Glomerular endothelial cell (primary cell): ENCODE results near the gene TSEN34. TPM values are rescaled to one million over a fixed set of nuclear protein-coding genes. Genes with fewer than 3 reads are reported as not detected.
A peak's percentile ranks its signal among the peaks of the same experiment; 100 is the strongest.

Experiments used
- DNase-seq: peaks from one replicate; pipeline ENCODE4 v3.0.0-alpha.2; 2011; ENCODE audit warnings: low read depth, low spot score; ENCODE audit errors: extremely low read depth
- total RNA-seq: library from RNA; depleted of rRNA; stranded (reverse); fragments of >200 nt; gene quantifications from 2 replicates; pipeline ENCODE4 v1.2.3, GENCODE V29; 2015

Gene TSEN34
- 92.9 and 140 TPM in 2 replicates for total RNA-seq

DNA sequence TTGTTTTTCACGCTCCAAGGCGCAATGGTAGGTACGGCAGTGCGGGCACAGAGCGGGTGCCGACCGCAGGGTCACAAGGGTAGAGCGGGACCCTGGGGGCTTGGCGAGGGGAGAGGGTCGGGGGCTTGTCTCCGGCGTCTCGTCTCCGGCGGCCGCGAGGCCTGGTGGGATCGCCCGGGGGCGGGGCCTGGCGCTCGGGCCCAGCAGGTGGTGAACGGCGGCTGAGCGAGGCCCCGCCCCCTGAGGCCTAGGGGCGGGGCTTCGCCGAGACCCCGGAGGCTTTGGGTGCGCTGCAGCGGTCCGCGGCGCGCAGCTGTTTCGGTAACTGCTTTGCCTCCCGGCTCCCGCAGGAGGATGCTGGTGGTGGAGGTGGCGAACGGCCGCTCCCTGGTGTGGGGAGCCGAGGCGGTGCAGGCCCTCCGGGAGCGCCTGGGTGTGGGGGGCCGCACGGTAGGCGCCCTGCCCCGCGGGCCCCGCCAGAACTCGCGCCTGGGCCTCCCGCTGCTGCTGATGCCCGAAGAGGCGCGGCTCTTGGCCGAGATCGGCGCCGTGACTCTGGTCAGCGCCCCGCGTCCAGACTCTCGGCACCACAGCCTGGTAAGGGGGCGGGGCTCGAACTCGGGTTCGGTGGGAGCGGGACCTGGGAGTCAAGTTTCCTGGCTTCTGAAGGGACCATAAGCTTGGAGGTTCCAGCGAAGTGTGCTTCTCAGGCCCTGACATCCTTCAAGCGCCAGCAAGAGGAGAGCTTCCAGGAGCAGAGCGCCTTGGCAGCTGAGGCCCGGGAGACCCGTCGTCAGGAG lies at the start of gene TSEN34:
TSS of gene TSEN34 (plus strand) at position 298 of the 800 bp plus-strand sequence. CDS start at position 355, 57 bp downstream.
- DNase-seq: no peak

DNA sequence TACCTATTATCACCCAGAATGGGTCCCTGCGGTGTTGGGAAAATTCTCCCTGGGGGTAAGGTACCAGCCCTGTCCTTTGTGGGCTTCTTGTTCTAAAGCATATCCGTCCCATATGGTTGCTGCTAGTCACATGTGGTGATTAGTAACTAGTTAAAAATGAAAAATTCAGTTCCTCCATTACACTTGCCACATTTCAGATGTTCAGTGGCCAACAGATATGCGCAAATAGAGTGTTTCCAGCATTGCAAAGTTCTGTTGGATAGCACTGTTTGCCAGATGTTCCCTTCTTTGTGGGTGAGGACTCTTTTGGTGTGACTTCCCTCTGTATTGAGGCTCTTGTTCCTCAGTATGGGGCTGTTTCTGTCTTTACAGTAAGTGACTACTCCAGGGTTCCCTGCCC lies 49.8 kb upstream of the TSEN34 start:
- no peak for DNase-seq

DNA sequence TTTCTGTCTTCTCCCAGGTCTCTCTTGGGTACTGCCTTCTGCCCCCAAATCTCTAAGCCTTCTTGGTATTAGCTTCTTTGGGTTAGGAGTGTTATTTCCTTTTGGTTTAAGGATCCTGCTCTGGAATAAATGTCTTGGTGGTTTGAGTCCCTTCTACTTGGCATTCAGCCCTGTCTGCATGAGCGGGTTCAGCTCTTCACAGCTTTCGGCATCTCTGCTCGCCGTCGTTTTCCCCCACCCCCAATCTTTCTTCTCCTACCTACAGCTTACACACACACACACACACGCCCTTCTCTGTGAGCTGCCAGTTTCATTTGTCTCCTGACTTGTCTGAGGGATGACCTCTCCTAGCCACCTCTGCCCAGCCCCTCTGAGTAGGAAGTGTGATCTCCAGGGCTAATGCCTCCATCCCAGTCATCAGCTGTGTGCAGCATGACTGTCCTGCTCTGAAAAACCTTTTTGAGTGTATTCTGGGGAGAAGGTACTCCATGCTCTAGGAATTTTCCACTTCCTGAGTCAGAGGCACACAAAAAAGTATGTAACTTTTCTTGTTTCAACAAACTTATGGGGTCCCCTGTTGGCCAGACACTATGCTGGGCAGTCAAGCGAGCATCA lies 48.8 kb upstream of the TSEN34 start:
- no peak for DNase-seq

DNA sequence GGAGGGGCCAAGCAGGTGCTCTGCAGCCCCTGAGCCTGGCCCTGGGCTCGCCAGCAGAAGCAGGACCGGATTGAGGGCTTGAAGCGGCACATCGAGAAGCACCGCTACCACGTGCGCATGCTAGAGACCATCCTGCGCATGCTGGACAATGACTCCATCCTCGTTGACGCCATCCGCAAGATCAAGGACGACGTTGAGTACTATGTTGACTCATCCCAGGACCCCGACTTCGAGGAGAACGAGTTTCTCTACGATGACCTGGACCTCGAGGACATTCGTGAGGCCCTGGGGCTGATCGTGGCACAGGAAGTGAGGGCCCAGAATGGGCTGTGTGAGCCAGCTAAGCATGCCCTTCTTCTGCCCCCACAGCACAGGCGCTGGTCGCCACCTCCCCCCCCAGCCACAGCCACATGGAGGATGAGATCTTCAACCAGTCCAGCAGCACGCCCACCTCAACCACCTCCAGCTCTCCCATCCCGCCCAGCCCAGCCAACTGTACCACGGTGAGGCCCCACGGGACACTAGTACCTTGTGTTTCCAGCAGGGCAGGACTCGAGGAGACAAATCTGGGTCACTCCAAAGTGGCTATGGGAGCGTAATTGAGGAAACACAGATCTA lies 45.5 kb upstream of the TSEN34 start:
- no peak for DNase-seq

DNA sequence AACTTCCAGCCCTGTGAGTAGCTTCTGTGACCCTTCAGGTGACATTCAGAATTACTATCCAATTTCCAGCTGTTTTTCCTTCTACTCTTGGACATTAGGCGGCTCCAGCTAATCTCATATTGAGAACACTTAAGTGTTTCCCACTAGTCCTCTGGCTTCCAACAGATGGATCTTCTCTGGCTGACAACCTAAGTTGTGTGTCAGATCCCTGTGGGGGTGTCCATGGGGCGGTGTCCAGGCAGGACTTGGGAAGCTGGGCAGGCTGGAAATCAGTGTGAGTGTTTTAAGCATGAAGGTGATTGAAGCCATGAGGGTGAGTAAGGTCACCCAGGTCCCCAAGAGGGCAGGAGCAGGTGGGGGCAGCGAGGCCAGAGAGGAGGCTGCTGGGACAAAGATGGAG lies 43.4 kb upstream of the TSEN34 start:
- DNase-seq: no peak

DNA sequence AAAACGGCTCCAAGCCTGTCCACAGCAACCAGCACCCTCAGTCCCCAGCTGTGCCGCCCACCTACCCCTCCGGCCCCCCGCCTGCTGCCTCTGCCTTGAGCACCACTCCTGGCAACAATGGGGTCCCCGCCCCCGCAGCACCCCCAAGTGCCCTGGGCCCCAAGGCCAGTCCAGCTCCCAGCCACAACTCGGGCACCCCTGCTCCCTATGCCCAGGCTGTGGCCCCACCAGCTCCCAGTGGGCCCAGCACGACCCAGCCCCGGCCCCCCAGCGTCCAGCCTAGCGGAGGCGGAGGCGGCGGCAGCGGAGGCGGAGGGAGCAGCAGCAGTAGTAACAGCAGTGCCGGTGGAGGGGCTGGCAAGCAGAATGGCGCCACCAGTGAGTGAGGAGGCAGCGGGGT lies 43.0 kb upstream of the TSEN34 start:
- no peak for DNase-seq

DNA sequence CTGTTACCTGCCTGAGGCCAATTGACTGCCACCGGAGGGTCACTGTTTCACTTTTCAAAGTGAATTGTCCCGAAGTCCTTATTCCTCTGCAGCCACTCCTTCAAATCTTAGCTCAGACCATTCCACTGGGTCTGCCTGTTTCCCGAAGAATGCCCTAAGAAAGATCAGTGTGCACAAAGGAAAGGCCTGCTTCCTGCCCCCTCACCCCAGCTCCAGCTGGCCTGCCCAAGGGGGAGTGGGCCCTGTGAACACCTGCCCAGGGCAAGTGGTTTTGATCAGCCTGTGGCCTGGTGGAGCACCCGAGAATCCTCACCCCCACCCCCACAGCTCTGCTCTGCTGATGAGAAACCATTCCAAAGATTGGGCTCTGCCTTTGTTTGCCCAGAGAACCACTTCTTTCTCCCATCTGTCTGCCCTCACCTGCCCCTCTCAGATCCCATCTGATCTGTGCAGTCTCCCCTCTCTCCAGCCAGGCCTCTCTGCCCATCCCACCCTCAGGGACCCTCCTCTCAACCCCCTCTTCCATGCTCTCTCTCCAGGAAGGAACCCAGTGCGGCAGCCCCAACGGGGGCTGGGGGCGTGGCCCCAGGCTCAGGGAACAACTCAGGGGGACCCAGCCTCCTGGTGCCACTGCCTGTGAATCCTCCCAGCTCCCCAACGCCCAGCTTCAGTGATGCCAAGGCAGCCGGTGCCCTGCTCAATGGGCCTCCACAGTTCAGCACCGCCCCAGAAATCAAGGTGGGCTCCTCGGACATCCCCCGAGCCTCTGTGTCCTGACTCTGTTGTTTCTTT lies 41.9 kb upstream of the TSEN34 start:
- no peak for DNase-seq

DNA sequence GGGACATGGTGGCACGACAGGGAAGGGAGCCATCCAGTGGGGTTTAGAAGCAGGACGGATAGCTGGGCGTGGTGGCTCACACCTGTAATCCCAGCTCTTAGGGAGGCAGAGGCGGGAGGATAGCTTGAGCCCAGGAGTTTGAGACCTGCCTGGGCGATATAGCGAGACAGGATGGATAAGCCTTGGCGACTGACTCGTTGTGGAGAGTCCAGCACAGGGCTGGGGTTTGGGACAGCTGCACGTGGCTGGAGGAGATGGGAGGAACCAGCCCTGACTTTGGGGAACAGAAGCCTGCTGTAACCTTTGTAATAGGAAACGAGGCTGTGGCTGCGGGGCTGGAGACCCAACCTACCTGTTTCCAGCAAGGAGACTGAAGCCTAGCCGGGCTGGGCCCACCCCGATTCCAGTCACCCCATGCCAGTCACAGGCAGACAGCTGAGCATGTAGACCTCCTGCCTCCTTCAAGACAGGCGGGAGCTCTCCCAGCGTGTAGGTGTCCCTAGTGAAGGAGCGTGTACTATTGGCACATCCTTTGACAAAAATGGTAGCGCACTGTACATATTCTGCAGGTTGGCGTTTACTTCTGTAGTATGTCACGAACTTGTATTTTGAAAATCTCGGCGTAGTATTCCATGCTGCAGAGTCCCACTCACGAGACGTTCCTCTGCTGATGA lies 39.6 kb upstream of the TSEN34 start:
- DNase-seq: no peak

DNA sequence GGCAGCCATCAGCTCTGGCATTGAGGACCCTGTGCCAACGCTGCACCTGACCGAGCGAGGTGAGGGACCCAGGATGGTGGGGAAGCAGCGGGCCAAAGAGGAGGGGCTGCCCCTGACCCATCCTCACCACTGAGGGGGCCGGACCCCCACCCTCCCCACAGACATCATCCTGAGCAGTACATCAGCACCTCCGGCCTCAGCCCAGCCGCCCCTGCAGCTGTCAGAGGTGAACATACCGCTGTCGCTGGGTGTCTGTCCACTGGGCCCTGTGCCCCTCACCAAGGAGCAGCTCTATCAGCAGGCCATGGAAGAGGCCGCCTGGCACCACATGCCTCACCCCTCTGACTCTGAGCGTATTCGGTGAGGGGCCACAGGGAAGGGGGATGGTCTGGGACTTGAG lies 38.8 kb upstream of the TSEN34 start:
- no peak for DNase-seq

DNA sequence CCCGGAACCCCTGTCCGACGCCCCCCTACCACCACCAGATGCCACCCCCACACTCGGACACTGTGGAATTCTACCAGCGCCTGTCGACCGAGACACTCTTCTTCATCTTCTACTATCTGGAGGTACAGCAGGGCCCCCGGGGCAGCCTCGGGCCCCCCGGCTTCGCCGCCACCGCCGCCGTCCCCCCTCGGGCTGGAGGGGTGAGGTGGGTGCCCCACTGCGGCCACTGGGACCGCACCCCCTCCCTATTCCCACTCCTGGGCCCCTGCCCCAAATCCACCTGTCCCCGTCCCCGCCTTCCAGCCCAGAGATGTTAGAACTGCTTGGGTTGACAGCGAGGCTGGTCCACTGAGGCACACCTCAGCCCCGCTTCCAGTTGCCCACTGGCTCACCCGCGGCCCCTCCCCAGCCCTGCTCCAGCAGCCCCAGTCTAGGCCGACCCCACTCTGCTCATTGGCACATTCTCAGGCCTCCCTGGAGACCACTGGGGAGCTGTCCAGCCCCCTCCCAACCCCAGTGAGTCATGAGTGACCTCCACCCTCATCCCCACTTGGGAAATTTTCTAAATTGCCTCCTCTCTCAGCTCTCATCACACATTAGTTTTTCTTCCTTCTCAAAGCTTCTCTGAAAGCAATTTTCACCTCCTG lies 38.1 kb upstream of the TSEN34 start:
- DNase-seq: no peak

DNA sequence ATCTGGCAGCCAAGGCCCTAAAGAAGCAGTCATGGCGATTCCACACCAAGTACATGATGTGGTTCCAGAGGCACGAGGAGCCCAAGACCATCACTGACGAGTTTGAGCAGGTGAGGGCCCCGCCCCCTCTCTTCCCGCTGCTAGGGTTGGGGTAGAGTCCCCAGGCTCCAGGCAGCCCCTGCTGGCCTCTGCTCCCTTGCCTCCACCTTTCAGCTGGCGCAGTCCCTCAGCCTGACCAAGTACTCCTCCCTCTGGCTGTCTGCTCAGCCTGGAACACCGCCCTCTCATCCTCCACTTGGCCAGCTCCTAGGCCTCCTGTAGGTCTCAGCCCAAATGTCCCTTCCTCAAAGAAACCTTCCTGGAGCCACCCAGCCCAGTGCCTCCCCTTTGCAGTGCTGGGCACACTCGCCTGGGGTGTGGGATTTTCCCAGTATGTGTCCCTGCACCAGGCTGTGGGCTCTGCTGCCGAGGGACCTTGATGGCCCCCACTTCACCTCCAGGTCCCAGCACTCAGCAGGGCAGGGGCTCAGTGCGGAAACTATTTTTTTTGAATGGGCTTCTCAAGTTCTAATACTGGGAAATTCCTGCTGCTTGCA lies 37.3 kb upstream of the TSEN34 start:
- DNase-seq: no peak

DNA sequence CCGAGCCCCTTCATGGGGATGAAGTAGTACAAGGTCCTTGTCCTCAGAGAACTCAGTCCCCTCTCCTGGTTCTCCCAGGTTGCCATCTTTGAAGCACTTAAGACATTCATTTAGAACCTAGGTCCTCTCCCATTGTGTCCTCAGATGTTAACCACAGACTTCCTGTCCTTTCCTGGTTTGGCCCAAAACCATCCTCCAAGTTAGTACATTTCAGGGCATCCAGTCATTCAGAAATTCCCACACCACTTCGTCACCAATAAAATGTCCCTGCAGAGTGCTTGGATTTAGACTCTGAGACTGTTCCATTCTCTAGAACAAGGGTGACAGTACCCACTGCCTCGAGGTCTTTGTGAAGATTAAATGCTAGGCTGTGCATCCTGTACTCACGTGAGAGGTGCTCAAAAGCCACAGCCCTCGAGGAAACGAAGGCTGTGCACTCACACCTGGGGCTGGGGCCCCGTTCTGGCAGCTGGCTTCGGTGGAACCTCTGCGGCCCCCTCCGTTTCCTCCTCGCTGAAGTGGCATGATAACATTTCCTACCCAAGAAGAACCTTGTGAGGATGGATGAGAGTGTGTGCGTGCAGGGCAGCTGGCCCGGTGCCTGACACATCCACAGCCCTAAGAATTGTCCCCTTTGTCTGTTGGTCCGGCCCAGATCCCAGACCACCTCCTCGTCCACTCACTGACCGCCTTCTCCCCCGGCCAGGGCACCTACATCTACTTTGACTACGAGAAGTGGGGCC lies 36.3 kb upstream of the TSEN34 start:
- DNase-seq: no peak

DNA sequence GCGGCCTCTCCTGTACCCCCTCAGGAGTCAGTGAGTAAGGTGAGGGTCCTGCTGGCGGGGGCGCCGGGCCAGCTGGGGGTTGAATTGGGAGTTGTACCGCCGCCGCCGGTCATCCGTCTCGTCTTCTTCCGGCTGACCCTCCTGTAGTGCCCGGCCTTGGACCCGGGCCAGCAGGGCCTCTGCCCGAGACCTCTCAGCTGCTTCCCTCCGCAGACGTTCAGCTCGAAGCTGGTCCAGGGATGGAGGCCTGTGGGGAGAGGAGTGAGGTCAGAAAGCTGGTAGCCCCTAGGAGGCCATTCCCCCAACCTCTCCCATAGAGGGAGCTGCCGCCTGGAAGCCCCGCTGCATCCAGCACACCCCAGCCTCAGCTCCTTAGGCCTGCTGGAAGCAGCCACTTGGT lies 35.4 kb upstream of the TSEN34 start:
- DNase-seq: no peak

DNA sequence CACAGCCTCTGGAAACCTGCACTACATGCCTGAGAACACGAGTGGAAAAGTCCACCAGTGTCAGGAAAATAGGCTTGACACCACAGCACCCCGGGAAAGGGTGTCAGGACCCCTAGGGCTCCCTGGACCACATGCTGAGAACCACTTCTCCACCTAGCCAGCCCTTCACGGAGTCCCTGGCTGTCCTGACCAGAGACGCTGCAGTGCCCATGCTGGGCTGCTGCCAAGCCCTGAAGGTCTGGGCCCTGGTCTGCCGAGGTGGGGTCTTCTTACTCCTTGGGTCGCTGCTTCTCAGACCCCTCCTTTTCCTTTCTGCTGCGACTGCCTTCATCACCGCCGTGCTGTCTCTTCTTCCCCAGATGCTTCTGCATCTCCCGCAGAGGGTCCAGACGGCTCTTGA lies 34.6 kb upstream of the TSEN34 start:
- no peak for DNase-seq

DNA sequence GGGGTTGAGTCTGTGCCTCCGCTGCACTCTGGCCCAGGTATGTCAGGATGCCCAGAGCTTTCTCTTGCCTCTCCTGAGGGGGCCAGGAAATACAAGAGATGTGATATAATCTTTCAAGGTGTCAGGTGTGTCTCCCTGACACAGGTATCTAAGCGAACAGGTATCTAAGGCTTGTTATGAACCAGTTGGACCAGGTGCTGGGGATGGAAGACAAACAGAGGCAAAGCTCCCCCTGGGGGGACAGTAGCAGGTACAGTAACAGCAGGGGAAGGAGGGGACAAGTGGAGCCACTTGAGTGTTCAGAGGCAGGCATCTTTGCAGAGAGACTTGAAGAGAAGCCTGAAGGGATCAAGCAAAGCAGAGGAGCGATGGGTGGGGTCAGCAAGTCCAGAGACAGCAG lies 34.2 kb upstream of the TSEN34 start:
- no peak for DNase-seq

DNA sequence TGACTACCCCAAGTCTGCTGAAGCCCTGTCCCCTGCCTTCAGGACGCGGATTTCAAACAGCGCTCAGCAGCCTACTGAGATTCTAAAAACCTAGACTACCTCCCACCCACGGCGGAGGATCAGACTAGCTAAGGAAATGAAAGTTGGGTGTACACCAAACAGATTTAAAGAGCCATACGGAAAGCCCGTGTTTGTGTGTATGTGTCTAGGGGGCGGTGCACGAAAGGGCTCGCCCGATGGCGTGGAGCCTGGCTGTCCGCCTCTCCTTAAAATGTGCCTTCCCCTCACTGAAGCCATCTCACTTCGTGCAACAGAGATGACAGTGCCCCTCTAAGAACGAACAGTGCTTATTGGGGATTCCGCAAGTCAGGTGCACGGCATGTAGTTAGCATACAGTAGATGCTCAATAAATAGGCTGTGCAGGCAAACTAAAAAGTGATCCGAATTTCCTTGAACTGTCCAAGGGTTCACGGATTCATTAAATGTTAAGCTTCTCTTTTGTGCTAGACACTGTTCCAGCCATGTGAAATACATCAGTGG lies 32.2 kb upstream of the TSEN34 start:
- DNase-seq: no peak

DNA sequence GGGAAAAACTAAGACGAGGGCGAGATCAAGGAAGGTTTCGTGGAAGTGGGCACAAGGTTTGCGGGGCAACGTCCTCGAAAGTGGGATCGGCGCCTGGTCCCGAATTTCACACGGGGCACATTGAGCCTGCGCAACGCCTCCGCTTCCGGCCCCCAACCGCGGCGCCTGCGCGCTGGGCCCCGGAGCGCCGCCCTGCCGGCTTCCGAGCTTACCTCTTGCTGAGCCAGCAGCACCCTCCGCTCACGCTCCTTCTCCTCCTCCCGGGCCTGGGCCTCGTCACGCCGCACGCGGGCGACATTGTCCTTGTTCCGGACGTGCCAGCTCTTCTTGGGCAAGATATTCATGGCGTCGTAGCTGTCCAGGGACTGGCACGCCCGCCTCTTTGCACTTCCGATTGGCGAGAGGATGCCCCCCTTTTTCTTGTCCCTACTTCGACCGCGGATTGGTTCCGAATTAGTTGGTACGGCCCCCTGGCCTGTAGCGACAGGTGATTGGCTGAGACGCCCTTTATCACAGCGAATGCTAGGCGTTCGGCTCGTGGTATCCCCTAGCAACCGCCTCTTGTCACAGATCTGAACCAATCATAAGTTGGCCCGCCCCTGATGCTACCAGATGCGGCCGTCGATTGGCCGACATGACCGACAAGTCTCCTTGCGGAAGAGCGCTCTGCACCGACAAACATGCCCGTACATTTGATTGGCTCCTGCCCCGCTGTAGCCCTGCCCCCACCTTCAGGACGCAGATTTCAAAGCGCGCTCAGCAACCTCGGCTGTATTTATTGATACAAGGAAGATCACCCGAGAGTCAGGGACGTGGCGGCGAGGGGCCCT lies 31.5 kb upstream of the TSEN34 start, which contains the start of gene LENG1:
TSS of gene LENG1 (minus strand) at position 370 of the 830 bp plus-strand sequence. CDS start at position 344, 26 bp downstream.
- peak; percentile 99 for DNase-seq
